Body of pancreas (tissue), 4 donors: ENCODE measurements around the gene ZEB1. TPM values are rescaled to one million over a fixed set of nuclear protein-coding genes. Genes with fewer than 3 reads are reported as not detected.

Source experiments
- ATAC-seq: fragments of 150-250 bp; one replicate; pipeline ENCODE4 v1.9.1; 2016
- DNase-seq, 4 donors: peaks; one replicate each; pipeline ENCODE4 v3.0.0-alpha.2; 2019
- H3K27ac ChIP-seq, 4 donors: fragments of 200-600 bp; sonication (generic); 1 replicate in 3 of 4; 2 replicates in 1 of 4; pipeline versions ENCODE4 v1.5.1 to v1.6.1; 2016 to 2019; ENCODE audit warnings: mild to moderate bottlenecking in 1 of 4, mixed read lengths in 1 of 4, moderate library complexity in 1 of 4
- H3K27me3 ChIP-seq, 2 donors: fragments of 200-600 bp; sonication (generic); one replicate each; pipeline ENCODE4 v1.6.0; 2016; ENCODE audit warnings: mild to moderate bottlenecking in 1 of 2
- H3K36me3 ChIP-seq, 2 donors: fragments of 200-600 bp; sonication (generic); replicated peaks in 1 of 2; 2 replicates each; pipeline ENCODE4 v1.5.1; 2016; ENCODE audit warnings: low read depth in 2 of 2; ENCODE audit not compliant: insufficient read depth in 1 of 2
- H3K4me1 ChIP-seq: fragments of 200-600 bp; sonication (generic); one replicate; pipeline ENCODE4 v1.6.0; 2016
- H3K4me3 ChIP-seq, 2 donors: fragments of 200-600 bp; sonication (generic); 1 replicate in 1 of 2; 2 replicates in 1 of 2; pipeline ENCODE4 v1.5.1; 2016 to 2019
- H3K9me3 ChIP-seq, 3 donors: fragments of 200-600 bp; sonication (generic); 1 replicate in 2 of 3; 2 replicates in 1 of 3; pipeline ENCODE4 v1.5.1; 2016
- CTCF ChIP-seq, 7 experiments: fragments of 450-650 bp in 4 of 7; fragments of 200-600 bp in 3 of 7; sonication (generic) in 3 of 7; IDR thresholded peaks; one replicate each; pipeline ENCODE4 v1.5.1; 2016 to 2019; ENCODE audit warnings: antibody characterized with exemption in 7 of 7
- POLR2A ChIP-seq, 3 donors: fragments of 450-650 bp; IDR thresholded peaks; one replicate each; pipeline ENCODE4 v1.6.1; 2016; ENCODE audit warnings: antibody characterized with exemption in 3 of 3, mild to moderate bottlenecking in 2 of 3
- WGBS, 2 donors: methylation state at CpG; one replicate each; pipeline ENCODE4 v1.1.5; 2017; 5-methylcytosine and 5-hydroxymethylcytosine counted together
- intact Hi-C: fragments of 100-400 bp; cut with DNase I; formaldehyde crosslinking; loops from one replicate; pipeline ENCODE4 v1.15.1; 2023
- total RNA-seq, 2 donors: library from RNA; depleted of rRNA; stranded (reverse); fragments of >200 nt; gene quantifications; one replicate each; pipeline ENCODE4 v1.1.0, GENCODE V29; 2016

The ZEB1 gene
- total RNA-seq, 2 donors from 2014 or later = 9.9 to 21.0 TPM

- H3K9me3 ChIP-seq = no peaks in the 10 kb centered on the region
- DNase-seq (no peak), ATAC-seq (no peak)
- TF ChIP-seq POLR2A (IDR thresholded peaks at IDR 0.05) = no peak
- no peak for TF ChIP-seq CTCF (IDR thresholded peaks at IDR 0.05)
- no peak overlapping the region for H3K27ac ChIP-seq
- 92 to 97% methylated on average over 5 of the region's 5 CpGs for WGBS, 2 donors
- H3K36me3 ChIP-seq = no peaks in the 10 kb centered on the region
- H3K4me1 ChIP-seq = peaks cover 18% of the 10 kb centered on the region
- no peaks in the 10 kb centered on the region for H3K27me3 ChIP-seq
- intact Hi-C loops = no loop called here
- no peak overlapping the region for H3K4me3 ChIP-seq
Observed at GRCh38 chr10:31317171-31317570, 1.8 kb upstream of the ZEB1 start.

GRCh38 chr10:31317652-31318381, 1.2 kb upstream of the ZEB1 start:
- Histone ChIP-seq H3K27ac (peak overlapping the region in 3 of 4 donors; percentile 84 to 90 (median 86)), H3K4me3 (peak overlapping the region; percentile 65 to 98), H3K9me3 (no peaks in the 10 kb centered on the region), H3K4me1 (peaks cover 18% of the 10 kb centered on the region), H3K27me3 (no peaks in the 10 kb centered on the region), H3K36me3 (no peaks in the 10 kb centered on the region)
- intact Hi-C loops = no loop called here
- peak in 2 of 4 donors; percentile 65 to 75 for DNase-seq
- no peak for ATAC-seq
- 24% methylated on average over 20 to 21 of the region's 21 CpGs for WGBS, 2 donors
- TF ChIP-seq POLR2A (IDR thresholded peaks at IDR 0.05) = no peak
- TF ChIP-seq CTCF (IDR thresholded peaks at IDR 0.05) = no peak

DNA sequence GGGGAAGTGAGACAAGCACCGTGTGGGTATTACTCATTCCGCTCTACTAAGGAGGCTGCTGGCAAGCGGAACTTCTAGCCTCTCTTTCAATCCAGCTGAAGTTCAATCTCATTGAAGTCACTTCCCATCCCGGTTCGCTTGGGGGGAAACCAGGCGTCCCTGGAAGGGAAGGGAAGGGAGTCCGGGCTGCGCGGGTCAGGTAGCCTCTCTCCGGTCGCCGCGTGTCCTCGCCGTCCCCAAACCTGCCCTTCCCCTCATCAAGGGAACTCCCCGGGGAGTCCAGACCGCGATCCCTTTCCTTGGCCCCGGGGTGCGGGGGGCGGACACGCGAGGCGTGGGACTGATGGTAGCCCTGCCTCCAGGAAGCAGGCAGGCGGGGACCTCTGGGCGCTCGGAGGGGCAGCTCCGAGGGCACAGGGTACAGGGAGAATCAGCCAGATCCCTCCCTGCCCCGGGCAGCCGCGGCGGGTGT, 598 bp upstream of the ZEB1 start:
- Histone ChIP-seq H3K27me3 (no peaks in the 10 kb centered on the region), H3K4me1 (peaks cover 18% of the 10 kb centered on the region), H3K4me3 (peak overlapping the region; percentile 65 to 98), H3K36me3 (no peaks in the 10 kb centered on the region), H3K27ac (peak overlapping the region; percentile 34 to 90 (median 85)), H3K9me3 (no peaks in the 10 kb centered on the region)
- 0% methylated on average over 14 to 31 of the region's 32 CpGs for WGBS, 2 donors
- intact Hi-C loops = no loop called here
- TF ChIP-seq POLR2A (IDR thresholded peaks at IDR 0.05) (peak in 2 of 3 donors; percentile 62 to 64), CTCF (IDR thresholded peaks at IDR 0.05) (no peak)
- peak; percentile 68 for ATAC-seq
- DNase-seq = peak in 2 of 4 donors; percentile 64 to 77

DNA sequence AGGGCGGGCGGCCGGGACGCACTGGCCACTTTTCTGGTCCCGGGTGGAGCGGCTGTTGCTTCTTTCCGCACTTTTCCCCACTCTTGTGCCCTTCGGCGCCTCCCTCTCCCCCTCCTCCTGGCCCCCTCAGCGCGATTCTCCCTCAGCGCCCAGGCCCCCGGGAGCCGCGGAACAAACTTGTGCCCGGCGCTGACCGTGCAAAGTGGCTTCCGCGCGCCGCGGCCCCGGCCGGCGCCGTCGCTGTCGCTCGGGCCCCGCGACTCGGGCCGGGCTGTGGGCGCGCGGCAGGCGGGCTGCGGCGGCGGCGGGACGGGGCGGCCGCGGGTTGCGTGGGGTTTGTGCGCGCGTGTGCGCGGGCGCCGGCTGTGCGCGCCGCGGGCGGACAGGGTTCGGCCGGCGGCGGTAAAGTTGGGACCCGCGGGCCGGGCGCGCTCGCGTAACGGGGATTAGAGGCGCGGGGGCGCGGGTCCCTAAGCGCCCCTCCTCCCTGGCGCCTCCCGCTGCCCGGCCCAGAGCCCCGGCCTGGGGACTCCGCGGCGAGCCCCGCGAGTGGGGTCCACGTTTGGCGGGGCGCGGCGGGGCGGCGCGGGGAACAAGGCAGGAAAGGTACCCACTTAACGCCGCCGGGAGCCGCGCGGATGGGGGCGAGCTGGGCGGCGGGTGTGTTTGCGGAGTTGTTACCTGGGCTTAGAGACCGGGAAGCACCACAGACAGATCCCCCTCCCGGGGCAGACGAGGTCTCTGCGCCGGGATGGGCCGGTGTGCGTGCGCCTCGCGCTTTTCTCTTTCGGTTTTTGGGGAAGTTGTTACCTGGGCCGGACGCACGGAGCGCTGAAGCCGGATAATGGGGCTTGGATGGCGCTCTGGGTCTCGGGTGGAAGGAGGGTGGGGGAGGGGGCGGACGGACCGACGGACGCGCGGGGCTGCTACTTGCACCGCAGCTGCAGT, 860 bp downstream of the ZEB1 start:
- peak in 3 of 4 donors; percentile 13 to 24 (median 15) for DNase-seq
- TF ChIP-seq CTCF (IDR thresholded peaks at IDR 0.05) (no peak), POLR2A (IDR thresholded peaks at IDR 0.05) (no peak)
- Histone ChIP-seq H3K4me1 (peaks cover 18% of the 10 kb centered on the region), H3K36me3 (no peaks in the 10 kb centered on the region), H3K9me3 (no peaks in the 10 kb centered on the region), H3K4me3 (peak overlapping the region; percentile 65 to 98), H3K27ac (peak overlapping the region; percentile 33 to 90 (median 85)), H3K27me3 (no peaks in the 10 kb centered on the region)
- intact Hi-C loops = no loop called here
- peak; percentile 15 for ATAC-seq
- WGBS, 2 donors = 1% methylated on average over 14 to 101 of the region's 129 CpGs
